GM12801 (cell line): ENCODE data around the gene GARIN5B.

Experiments used
- CTCF ChIP-seq: IDR thresholded peaks from one replicate; pipeline ENCODE4 v1.5.1; 2011; ENCODE audit warnings: control low read depth; ENCODE audit not compliant: insufficient read length; ENCODE audit errors: extremely low read depth

GARIN5B gene

DNA sequence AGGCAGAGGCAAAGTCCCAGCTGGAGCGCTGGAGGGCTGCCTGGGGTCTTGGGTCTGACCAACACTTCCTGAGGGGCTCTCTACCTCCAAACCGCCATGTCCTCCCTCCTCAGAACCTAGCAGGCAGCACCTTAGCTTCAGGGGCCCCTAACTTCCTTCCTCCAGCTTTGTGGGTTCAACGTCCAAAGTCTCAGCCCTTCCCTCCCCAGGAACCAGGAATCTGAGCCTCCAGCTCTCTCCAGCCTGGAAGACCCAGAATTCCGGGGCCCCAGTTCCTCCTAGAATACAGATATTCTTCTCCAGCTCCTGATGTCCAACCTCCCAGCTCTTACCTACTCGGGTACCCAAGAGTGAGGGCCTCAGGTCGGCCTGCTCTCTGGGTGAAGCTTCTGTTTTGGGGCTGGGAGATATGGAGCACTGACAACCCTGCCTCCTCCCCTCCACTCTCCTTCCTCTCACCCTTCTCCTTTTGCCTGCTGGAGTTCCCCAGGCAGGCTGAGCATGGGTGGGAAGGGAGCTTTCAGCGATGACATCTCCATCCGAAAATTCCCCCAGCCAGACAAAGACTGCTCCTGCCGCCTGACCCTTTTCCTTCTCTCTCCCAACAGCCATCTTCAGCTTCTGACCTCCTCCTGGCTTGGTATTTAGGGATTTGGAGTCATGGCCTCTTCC, 41.5 kb downstream of the GARIN5B start:
- no peak for TF ChIP-seq CTCF

DNA sequence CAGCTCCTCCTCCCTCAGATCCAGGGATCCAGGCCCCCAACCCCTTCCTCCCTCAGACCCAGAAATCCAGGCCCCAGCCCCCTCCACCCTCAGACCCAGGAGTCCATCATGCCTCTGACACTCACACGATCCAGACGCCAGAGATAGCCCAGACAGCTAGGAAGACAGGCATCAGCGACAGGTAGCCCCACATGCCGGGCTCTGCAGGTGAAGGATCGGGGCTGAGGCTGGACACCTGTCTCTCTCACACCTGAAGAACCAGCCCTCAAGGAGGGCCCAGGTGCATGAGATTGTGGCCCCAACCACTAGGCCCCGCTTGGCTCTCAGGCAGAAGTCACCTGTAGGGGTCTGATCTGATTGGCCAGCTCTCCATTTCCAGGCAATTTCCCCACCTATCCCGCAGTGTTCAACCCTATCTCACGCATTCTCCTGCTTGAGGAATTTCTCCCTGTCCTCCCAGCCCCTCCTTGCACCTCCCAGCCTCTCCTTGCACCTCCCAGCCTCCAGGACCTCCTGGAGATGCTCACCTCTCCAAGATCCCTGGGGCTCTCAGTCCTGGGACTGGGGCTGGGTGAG, 42.1 kb downstream of the GARIN5B start:
- no peak for TF ChIP-seq CTCF

GRCh38 chr19:55319785-55320184, 43.3 kb downstream of the GARIN5B start:
- TF ChIP-seq CTCF = no peak

DNA sequence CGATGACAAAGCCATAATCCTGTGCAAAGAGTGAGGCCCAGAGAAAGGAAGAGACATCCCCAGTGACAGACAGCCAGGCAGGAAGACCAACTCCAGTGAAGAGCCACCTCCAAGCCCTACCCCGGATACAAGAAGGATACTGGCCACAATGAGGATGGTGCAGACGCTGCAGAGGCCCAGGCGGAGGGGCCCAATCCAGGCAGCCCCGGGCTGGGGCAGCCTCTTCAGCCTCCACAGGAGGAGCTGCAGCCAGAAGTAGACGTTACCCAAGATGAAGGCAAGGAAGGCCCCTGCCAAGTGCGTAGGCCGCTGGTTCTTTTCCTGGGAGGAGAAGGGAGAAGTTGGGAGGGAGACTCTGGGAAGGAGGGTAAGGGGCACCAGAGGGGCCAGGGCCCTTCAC, 46.4 kb downstream of the GARIN5B start:
- TF ChIP-seq CTCF = no peak

DNA sequence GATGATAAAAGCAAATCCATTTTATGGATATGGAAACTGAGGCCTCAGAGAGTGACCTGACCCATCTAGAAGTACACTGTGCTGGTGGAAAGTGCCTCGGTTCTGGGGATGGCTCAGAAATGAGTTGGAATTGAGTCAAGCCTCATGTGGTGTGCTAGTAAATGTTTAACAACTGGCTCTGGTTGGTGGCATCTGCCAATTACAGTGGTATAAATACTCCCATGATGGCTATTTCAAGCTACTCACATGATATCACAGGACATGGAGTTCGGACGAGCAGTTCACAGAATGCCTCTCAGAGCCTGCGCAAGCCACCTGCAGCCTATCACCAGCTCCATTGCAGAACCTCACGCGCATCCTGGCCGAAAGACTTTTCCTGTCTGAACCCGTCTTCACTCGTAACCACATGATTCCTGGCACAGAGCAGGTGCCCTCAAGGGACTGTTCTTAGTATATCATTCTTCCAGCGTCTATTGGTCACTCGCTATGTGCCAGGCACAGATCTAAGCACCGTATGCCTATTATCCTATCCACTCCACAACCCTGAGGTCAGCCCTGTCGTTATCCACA, 47.0 kb downstream of the GARIN5B start:
- no peak for TF ChIP-seq CTCF

GRCh38 chr19:55314396-55314795, 48.7 kb downstream of the GARIN5B start:
- TF ChIP-seq CTCF = no peak

DNA sequence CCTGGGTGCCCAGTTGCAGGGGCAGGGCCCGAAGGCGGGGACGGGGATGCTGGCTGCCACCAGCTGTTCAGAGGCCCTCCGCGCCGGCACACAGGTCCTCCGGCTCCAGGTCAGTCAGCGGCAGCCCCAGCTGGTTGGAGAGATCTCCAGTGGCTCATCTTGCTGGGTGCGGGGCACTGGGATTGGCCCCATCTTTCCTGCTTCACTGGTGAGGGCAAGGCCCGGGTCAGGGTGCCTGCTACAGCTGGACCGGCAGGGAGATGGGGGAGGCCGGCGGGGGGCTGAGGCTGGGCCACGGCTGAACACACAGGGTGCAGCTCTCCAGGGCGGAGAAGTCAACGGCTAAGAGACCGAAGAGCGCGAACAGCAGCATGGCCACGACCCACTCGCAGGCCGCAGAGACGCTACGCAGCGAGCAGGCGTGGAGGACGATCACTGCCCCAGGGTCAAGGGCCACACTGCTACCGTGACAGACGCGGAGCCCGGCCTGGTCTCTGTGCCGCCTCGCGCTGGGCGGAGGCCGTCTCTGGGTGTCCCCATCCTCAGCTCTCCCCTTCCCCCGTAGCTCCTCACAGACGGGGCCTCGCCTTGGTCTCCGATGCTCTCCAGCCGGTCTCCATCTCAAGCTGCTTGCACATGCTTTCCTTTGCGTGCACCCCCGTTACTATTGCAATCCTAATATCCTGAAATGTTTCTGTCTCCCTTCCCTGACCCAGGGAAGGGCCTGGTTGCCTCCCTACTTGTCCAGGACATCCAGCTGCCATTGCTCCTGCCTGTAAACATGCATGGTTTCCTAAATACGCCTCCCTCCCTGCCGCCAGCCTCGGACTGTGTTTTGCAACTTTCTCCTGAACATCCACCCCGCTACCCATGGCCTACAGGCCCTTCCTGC, 50.2 kb downstream of the GARIN5B start:
- no peak for TF ChIP-seq CTCF
